ENCODE results near the gene ZHX3. TPM values are rescaled to one million over a fixed set of nuclear protein-coding genes. Genes with fewer than 3 reads are reported as not detected.

ZHX3 gene
- total RNA-seq, 1 donor from 2014 or later = 53.3 TPM

DNA sequence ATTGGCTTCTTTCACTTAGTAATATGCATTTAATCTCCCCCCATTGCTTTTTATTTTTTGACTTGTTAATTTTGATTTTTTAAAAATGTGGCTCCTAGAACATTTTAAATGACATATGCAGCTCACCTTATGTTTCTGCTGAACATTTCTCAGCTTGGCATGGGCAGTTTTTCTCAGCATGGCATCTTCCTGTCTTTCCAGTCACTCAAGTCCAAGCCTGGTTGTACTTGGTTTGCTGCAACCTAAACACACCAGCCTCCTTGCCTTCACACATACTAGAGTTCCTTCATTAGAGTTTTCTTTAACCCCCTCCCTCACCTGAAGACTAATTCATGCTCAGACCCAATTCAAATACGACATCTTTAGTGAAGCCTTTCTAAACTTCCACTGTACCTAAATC, 86.4 kb downstream of the ZHX3 start:
- peaks cover 8 to 53% of the 10 kb centered on the region in 2 donors for H3K4me1 ChIP-seq
- intact Hi-C loops (cut with DNase I) = loop anchor here (5.0 kb wide), 2 partner anchors 86 to 204 kb away; partner anchors contain the start of genes TOP1 and ZHX3
- no peaks in the 10 kb centered on the region for H3K9me3 ChIP-seq
- DNase-seq (ENCODE audit: low spot score in 2 of 2) = no peak
- no peaks in the 10 kb centered on the region for H3K36me3 ChIP-seq
- peak overlapping the region; percentile 85 to 89 for H3K27ac ChIP-seq
- H3K4me3 ChIP-seq = no peak overlapping the region
- no peaks in the 10 kb centered on the region for H3K27me3 ChIP-seq
- TF ChIP-seq, protein P1, sequence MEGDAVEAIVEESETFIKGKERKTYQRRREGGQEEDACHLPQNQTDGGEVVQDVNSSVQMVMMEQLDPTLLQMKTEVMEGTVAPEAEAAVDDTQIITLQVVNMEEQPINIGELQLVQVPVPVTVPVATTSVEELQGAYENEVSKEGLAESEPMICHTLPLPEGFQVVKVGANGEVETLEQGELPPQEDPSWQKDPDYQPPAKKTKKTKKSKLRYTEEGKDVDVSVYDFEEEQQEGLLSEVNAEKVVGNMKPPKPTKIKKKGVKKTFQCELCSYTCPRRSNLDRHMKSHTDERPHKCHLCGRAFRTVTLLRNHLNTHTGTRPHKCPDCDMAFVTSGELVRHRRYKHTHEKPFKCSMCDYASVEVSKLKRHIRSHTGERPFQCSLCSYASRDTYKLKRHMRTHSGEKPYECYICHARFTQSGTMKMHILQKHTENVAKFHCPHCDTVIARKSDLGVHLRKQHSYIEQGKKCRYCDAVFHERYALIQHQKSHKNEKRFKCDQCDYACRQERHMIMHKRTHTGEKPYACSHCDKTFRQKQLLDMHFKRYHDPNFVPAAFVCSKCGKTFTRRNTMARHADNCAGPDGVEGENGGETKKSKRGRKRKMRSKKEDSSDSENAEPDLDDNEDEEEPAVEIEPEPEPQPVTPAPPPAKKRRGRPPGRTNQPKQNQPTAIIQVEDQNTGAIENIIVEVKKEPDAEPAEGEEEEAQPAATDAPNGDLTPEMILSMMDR (IDR thresholded peaks at IDR 0.05) = no peak

DNA sequence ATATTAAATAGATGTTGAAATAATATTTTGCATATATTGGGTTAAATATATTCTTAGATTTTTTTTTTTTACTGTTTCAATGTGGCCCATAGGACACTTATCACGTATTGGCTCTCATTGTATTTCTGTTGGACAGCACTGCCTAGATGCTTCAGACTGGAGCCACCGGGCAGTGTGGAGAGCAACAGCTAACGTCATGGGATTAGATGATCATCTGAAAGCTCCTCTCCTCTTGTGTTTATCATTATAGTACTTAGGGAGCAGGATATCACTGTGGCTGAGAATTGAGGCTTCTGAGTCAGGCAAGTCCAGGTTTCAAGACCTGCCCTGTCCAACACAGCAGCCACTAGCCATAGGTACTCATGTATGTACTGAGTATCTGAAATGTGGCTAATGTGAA, 87.4 kb downstream of the ZHX3 start:
- H3K4me1 ChIP-seq = peaks cover 8 to 53% of the 10 kb centered on the region in 2 donors
- H3K4me3 ChIP-seq = no peak overlapping the region
- H3K9me3 ChIP-seq = no peaks in the 10 kb centered on the region
- TF ChIP-seq, protein P1 (IDR thresholded peaks at IDR 0.05) = no peak
- intact Hi-C loops (cut with DNase I) = loop anchor here (5.0 kb wide), 2 partner anchors 87 to 203 kb away; partner anchors contain the start of genes TOP1 and ZHX3
- DNase-seq (ENCODE audit: low spot score in 2 of 2) = no peak
- no peaks in the 10 kb centered on the region for H3K27me3 ChIP-seq
- no peaks in the 10 kb centered on the region for H3K36me3 ChIP-seq
- H3K27ac ChIP-seq = peak overlapping the region; percentile 52 to 60

- Histone ChIP-seq H3K27ac (no peak overlapping the region), H3K9me3 (no peaks in the 10 kb centered on the region), H3K4me1 (peaks cover 8 to 45% of the 10 kb centered on the region in 2 donors), H3K36me3 (no peaks in the 10 kb centered on the region), H3K4me3 (no peak overlapping the region), H3K27me3 (no peaks in the 10 kb centered on the region)
- TF ChIP-seq, protein P1 (IDR thresholded peaks at IDR 0.05) = no peak
- intact Hi-C loops (cut with DNase I) = no loop called here
- DNase-seq (ENCODE audit: low spot score in 2 of 2) = no peak
Observed at GRCh38 chr20:41229259-41229658, 88.3 kb downstream of the ZHX3 start.

DNA sequence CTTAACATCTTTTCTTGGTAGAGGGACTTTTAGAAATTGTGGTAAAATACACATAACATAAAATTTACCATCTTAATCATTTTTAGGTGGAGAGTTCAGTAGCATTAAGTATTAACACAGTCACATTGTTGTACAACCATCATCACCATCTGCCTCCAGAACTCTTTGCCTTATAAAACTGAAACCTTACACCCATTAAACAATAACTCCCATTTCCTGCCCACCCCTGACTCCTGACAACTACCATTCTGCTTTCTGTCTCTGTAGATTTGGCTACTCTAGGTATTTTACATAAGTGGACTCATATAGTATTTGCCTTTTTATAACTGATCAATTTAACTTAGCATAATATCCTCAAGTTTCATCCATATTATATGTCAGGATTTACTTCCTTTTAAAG, 88.7 kb downstream of the ZHX3 start:
- Histone ChIP-seq H3K36me3 (no peaks in the 10 kb centered on the region), H3K9me3 (no peaks in the 10 kb centered on the region), H3K27ac (no peak overlapping the region), H3K27me3 (no peaks in the 10 kb centered on the region), H3K4me3 (no peak overlapping the region), H3K4me1 (peaks cover 8 to 42% of the 10 kb centered on the region in 2 donors)
- no peak for DNase-seq (ENCODE audit: low spot score in 2 of 2)
- intact Hi-C loops (cut with DNase I) = no loop called here
- TF ChIP-seq, protein P1 (IDR thresholded peaks at IDR 0.05) = no peak

GRCh38 chr20:41226426-41226825, 91.1 kb downstream of the ZHX3 start:
- intact Hi-C loops (cut with DNase I) = no loop called here
- H3K36me3 ChIP-seq = no peaks in the 10 kb centered on the region
- no peak overlapping the region for H3K4me3 ChIP-seq
- TF ChIP-seq, protein P1 (IDR thresholded peaks at IDR 0.05) = no peak
- no peaks in the 10 kb centered on the region for H3K9me3 ChIP-seq
- H3K27me3 ChIP-seq = no peaks in the 10 kb centered on the region
- no peak overlapping the region for H3K27ac ChIP-seq
- no peak for DNase-seq (ENCODE audit: low spot score in 2 of 2)
- peaks cover 14 to 41% of the 10 kb centered on the region in 2 donors for H3K4me1 ChIP-seq

DNA sequence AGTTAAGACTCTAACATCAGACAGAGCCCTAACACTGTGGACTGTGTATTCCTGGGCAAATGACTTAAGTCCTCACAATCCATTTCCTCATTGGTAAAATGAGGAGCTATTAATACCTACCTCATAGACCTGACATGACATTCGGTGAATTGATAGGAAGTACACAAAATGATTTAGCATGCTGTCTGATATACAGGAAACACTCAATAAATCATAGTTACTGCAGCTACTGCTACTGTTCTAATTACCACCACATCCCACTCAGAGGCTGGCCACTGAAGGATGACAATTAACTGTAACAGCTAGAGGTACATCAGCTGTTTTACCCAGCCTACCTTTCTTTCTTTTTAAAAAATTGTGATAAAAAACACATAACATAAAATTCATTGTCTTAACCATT, 92.4 kb downstream of the ZHX3 start:
- no peaks in the 10 kb centered on the region for H3K9me3 ChIP-seq
- peaks cover 12 to 33% of the 10 kb centered on the region in 2 donors for H3K4me1 ChIP-seq
- TF ChIP-seq, protein P1 (IDR thresholded peaks at IDR 0.05) = no peak
- no peaks in the 10 kb centered on the region for H3K36me3 ChIP-seq
- no peak overlapping the region for H3K27ac ChIP-seq
- no peaks in the 10 kb centered on the region for H3K27me3 ChIP-seq
- intact Hi-C loops (cut with DNase I) = no loop called here
- no peak overlapping the region for H3K4me3 ChIP-seq
- no peak for DNase-seq (ENCODE audit: low spot score in 2 of 2)
